NCI-H2029 (cell line): ENCODE data around the gene HS3ST6.
A peak's percentile ranks its signal among the peaks of the same experiment; 100 is the strongest.
"Not testable (repeated sequence)": the region's sequence is repeated elsewhere in the genome, so short reads cannot be mapped to it uniquely, and the experiment has no call there.

Experiments
- DNase-seq: peaks from one replicate; lab custom pipeline; 2025; lab: John Stamatoyannopoulos, UW

Gene HS3ST6

DNA sequence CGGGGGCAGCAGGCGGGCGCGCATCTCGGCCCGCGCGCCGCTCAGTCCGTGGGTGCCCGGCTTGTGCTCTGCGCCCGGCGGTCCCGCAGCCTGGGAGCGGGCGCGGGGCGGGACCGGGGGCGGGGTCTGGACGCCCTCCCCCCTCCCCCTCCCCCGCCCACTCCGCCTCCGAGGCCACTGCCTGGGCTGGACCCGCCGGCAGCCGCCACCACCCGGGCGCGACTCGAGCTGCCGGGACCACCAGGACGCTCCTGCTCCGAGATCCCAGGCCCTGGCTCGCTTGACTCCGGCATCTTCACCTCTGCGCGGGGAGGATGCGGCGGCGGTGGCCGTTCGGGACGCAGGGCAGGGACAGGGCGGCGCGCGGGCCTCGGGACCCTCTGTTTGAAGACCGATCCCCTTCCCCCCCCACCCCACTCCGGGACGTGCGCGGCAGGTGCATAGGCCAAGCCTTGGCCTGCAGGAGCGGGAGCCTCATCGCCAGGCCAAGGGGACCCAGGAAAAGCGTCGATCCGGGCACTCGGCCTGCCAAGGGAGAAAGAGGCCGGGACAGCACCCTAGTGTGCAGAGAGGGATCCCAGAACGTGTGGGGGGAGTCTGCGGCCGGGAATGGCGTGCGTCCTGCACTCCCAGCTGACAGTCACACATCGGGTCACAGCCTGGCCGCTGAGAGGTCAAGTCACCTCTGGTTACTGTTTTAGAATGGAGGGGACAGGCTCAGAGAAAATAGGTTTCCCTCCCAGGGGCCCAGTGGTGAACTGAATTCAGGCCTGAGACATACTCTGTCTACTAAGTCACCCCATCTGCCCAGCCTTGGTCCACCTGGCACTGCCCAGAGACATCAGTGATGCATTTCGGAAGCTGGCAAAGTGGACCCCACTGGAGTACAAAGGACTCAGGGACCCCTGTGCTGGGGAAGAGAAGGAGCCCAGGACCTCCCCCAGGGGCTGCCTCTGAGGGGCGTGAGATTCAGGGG lies at the start of gene HS3ST6:
Gene HS3ST6, minus strand, starts transcription at position 65 of the 976 bp plus-strand sequence. CDS start 92 bp downstream, outside the sequence.
- DNase-seq: no peak

DNA sequence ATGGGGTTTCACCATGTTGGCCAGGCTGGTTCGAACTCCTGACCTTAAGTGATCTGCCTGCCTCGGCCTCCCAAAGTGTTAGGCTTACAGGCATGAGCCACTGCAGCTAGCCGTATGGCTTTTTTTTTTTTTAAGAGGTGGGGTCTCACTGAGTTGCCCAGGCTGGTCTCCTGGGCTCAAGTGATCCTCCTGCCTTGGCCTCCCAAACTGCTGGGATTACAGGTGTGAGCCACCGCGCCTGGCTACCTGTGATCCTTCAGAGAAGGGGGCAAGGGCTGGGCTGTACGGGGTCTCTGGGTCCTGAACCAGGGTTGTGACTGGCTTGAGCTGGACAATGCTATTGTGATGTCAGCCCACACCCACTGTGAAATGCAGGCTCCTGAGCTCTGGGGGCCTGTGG lies 48.2 kb upstream of the HS3ST6 start, which contains the start of gene RNF151:
Gene RNF151, plus strand, starts transcription at position 397 of the 400 bp plus-strand sequence. CDS start 26 bp downstream, outside the sequence.
- no peak for DNase-seq

DNA sequence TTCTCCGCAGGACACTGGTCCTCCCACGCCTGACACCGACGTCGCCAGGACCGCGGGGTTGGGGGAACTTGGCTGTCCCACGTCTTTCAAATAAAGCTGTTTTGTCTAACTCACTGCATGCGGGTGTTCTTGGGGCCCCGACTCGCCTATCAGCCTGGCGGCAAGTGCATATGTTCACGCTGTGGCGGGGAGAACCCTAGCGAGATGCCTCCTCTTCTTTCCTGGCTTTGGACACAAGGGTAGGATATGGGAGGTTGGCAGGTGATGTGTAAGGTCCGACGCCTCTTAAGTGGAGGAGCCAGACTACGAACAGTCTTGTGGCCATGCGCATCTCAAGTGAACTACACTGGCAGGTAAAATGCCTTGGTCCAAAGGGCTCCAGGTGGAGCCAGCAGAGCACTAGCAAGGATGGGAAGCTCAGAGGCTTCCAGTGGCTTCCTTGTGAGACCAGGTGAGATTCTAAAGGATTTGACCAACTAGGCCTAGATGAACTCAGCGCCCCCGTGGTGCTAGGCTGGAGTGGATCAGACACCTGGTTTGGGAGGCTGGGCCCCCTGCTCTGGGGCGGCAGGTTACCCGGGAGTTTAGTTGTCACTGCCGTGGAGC lies 47.3 kb upstream of the HS3ST6 start:
- DNase-seq: no peak

DNA sequence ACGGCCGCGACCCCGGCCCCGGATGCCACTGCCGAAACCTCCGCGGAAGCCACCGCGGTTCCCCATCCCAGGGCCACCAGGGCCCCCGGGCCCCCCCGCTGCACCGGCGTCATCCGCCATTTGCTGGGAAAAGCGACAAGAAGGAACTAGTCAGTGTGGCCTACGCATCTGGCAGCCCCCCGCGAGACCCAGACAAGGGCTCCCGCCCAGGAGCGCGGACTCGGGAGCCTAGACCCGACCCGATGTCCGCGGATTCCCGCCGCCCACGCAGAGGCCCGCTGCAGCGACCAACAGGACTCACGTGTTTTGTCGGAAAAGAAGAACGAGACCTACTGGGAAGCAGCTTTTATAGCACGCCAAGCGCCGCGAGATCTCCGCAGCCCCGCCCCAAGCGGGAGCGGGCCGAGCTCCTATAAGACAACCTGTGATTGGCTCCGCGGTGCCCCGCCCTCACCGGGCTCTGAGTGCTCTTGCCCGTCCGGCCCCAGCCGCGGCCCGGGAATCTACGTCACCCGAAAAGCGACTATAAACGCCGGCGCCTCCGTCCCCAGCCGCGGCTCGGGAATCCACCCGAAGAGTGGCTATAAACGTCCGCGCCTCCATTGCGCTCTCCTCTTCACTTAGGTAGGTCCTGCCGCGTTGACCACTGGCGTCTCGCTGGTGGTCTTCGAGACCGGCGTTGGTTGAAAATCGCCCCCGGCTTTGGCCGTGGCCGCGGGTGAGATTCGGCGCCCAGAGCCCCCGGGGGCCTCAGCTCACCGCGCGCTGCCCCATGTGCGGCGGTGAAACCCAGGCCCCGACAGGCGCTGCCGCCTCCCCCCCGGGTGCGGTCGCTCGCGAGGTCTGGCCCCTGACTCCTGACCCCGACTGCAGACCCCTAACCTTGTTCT lies 46.5 kb upstream of the HS3ST6 start, which contains the start of gene RPS2:
Gene RPS2, minus strand, starts transcription at position 321 of the 890 bp plus-strand sequence. Its CDS starts 201 bp downstream, at position 120.
- peak; percentile 97 for DNase-seq

DNA sequence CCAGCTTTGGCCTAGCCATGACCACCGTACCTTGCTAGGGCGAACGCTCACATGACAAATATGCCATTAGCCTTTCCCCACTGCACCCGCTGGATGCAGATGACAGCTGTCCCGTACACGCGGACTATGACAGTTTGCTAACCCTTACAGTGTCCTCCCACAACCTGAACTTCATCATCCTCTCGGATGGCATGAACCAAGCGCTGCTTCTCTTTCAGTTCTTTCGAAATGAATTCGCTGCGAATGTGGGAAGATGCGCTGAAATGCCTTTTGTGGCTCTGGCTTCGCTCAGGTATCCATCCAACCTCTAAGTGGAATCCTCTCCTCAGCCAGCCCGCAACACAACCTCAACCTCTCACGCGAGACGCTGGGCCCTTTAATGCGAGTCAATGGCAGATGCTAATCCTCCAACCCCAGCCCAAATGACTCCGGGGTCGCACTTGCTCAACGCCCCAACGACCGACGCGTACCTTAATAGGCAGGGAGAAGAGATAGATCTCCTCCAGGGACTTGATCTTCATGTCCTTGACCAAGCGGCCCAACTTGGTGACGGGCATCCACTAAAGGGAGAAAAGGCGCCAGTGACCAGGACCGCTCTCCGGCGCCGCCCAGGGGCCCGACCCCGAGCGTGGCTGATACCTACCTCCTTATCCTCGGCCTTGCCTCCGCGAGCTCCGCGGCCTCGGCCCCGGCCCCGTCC lies 45.7 kb upstream of the HS3ST6 start:
- no peak for DNase-seq

DNA sequence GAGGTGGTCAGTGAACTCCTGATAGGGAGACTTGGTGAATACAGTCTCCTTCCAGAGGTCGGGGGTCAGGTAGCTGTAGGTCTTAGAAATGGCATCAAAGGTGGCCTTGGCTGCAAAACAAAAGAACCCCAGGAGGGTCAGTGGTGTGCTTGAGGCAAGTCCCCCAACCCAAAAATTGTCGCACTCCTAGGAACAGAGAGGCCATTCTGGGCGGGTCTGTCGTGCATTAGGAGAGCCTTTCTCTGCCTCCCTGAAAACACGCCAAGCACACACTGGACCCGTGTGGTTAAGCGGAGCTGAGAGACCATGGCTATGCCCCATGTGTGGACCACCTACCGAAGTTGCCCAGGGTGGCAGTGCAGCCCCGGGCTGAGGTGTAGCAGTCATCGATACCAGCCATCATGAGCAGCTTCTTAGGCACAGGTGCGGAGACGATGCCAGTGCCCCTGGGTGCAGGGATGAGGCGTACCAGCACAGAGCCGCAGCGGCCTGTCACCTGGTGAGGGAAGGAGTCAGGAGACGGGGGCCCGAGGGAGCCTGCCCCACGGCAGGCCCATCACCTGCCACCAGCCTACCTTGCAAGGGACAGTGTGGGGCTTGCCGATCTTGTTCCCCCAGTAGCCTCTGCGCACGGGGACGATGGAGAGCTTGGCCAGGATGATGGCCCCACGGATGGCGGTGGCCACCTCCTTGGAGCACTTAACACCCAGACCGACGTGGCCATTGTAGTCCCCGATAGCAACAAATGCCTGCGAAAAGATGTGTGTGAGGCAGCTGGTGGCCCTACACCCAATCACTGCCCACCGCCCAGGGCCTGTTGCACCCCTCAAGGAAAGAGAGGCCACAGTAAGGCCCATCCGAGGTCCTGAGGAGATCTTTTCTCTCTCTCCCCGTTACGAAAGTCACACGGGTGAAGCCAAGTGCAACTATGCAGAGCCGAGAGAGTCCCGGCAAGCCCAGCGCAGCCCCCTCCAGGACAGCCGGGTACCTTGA lies 44.2 kb upstream of the HS3ST6 start:
- DNase-seq: not testable (repeated sequence)

DNA sequence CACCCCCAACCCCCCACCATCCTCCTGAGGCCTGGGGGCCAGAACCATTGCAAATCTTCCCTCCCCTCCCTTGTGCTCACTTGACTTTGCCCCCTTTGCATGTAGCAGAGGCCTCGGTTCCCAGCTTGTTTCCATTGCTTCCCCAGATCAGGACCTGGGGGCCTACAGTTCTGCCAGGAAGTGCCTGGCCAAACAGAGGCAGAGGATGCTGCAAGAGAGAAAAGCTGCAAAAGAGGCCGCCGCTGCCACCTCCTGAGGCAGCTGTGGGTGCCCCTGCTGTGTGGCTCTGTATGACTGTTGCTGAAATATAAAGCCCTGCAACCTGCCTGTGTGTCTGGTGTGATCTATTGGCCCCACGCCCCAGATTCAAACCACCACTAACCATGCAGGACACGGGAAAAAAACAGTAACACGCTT lies 43.4 kb upstream of the HS3ST6 start:
- no peak for DNase-seq

DNA sequence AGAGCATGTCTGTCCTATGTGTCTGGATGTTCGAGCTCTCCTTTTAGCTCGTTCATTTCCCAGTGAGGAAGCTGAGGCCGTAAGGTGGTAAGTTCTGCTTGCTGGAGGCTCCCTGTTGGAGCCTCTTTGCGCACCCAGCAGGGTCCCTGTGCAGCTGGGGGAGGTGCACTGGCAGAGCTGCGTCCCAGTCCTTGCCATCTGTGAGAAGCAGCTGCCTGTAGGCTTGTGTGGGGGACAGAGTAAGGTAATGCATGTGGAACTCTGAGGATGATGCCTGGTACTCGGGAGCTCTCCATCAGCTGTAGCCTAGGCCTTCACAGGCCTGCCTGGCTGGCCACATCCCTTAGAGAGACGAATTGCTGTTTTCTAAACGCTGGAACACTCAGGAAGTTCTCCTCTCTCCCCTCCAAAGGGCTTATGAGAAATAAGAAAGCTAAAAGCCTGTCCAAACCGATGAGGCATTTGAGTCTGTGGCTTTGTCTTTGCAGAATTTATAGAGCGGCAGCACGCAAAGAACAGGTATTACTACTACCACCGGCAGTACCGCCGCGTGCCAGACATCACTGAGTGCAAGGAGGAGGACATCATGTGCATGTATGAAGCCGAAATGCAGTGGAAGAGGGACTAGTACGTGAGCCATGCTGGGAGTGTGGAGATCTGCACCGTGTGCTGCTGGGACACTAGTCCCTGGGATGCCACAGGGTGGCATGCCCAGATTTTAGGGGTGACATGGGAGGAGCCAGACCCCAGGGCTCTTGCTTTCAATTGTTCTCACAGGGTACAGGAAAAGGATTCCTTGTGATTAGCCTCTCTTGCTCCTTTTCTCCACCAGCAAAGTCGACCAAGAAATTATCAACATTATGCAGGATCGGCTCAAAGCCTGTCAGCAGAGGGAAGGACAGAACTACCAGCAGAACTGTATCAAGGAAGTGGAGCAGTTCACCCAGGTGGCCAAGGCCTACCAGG lies 42.7 kb upstream of the HS3ST6 start:
- no peak for DNase-seq

DNA sequence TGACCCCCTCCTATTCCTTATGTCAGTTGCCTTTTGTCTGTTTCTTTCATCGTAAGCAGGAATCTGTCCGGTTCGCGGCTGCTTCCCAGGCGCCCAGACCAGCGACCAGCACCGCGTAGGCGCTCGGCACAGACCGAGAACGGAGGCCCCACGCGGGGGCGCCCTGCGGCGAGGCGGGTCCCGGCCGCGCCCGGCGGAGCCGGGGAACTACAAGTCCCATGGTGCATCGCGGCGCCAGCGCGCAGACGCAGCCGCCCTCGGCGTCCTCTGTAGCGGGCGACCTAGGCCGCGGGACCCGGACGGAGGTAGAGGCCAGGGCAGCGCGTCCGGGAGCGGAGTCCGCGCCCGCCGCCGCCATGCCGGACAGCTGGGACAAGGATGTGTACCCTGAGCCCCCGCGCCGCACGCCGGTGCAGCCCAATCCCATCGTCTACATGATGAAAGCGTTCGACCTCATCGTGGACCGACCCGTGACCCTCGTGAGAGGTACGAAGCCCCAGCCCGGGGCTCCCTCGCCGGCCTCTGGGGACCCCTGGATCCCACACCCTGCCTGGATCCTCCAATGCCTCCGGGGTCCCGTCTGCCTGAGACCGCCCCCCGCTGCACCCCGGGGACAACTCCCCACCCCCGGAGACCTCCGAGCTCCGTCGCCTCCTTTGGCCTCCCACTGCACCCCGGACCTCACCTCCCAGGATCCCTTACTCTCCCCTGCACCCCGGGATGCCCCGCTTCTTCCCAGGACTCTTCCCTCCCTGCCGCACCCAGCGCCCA lies 41.2 kb upstream of the HS3ST6 start, which contains the start of gene NDUFB10:
Gene NDUFB10, plus strand, starts transcription at position 270 of the 771 bp plus-strand sequence. Its CDS starts 87 bp downstream, at position 357.
- peak; percentile 79 for DNase-seq

DNA sequence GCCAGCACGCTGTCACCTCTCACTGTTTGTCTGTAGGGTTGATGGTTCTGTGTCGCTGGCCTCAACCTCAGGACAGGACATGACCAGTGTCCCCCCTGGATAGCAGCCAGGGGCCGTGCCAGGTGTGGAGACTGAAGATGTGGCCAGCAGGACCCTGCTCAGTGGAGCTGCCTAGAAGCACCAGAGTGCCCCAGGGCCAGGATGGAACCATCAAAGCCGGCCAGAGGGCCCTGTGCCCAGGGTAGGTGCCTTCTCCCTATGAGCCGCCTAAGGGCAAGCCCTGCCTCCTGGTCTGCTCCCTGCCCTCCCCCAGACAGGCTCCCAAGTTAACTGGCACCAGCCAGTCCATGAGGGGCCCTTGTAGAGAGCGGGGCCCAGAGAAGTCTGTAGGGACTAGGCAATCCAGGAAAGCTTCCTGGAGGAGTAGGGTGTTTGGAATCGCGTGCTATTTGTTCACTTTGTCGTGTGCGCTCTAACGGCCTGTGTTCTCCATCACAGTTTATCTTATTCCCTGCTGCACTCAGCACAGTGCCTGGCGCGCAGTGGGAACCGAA lies 40.6 kb upstream of the HS3ST6 start:
- DNase-seq: no peak

DNA sequence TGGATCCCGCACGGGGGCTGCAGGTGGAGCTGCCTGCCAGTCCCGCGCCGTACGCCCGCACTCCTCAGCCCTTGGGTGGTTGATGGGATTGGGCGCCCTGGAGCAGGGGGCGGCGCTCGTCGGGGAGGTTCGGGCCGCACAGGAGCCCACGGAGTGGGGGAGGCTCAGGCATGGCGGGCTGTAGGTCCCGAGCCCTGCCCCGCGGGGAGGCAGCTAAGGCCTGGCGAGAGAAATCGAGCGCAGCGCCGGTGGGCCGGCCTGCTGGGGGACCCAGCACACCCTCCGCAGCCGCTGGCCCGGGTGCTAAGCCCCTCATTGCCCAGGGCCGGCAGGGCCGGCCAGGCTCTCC lies 39.9 kb upstream of the HS3ST6 start:
- not testable (repeated sequence) for DNase-seq

DNA sequence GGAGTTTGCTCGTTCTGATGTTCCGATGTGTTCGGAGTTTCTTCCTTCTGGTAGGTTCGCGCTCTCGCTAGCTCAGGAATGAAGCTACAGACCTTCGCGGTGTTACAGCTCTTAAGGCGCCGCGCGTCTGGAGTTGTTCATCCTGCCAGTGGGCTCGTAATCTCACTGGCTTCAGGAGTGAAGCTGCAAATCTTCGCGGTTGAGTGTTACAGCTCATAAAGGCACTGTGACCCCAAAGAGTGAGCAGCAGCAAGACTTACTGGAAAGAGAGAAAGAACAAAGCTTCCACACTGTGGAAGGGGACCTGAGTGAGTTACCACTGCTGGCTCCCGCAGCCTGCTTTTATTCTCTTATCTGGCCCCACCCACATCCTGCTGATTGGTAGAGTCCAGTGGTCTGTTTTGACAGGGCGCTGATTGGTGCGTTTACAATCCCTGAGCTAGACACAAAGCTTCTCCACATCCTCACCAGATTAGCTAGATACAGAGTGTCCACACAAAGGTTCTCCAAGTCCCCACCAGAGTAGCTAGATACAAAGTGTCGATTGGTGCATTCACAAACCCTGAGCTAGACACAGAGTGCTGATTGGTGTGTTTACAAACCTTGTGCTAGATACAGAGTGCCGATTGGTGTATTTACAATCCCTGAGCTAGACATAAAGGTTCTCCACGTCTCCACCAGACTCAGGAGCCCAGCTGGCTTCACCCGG lies 39.4 kb upstream of the HS3ST6 start:
- not testable (repeated sequence) for DNase-seq

DNA sequence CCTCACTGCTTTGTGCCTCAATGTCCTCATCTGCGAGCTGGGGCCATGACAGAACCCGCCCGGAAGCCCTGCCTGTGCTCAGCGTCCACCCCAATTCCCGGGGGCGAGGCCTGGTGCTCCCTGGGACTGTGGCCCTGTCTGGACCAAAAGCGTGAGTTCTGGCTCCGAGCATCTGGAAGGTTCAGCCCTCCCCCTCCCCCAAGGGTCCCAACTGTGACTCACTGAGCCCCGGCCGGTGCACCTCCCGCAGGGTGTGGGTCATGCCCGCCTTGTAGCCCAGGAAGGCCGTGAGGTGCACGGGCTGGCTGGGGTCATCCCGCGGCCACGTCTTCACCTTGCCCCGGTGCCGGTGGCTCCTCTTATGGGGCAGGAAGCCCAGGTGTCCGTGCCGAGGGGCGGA lies 35.5 kb upstream of the HS3ST6 start:
- no peak for DNase-seq

DNA sequence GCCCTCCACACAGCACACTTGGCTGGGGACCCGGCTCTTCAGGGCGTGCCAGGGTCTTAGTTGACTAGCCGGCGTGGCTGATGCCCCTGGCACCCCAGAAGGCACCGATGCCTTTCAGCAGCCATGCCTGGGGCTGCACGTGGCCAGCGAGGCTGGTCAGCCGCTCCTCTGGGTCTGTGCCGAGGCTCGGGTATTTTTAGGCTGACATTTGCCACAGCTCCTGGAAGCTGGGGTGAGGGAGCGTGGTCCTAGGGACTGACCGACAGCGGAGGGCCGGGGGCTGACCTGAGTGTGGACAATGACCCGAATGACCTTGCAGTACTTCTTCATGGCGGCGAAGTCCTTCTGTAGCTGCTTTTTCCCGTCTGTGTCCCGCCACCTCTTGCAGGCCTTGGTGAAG lies 32.3 kb upstream of the HS3ST6 start:
- DNase-seq: no peak

DNA sequence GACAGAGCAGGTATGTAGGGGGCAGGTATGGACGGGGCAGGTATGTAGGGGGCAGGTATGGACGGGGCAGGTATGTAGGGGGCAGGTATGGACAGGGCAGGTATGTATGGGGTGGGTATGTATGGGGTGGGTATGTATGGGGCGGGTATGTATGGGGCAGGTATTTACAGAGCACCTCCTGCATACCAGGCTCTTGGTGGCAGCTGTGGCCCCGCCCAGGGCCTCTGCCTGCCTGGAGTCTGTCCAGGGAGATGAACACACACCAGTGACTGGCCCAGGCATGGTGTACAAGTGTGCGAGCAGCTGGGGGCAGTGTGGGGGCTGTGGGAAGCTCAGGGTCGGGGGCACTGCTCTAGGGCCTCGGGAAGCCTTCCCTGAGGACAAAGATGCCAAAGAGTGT lies 31.8 kb upstream of the HS3ST6 start:
- no peak for DNase-seq

DNA sequence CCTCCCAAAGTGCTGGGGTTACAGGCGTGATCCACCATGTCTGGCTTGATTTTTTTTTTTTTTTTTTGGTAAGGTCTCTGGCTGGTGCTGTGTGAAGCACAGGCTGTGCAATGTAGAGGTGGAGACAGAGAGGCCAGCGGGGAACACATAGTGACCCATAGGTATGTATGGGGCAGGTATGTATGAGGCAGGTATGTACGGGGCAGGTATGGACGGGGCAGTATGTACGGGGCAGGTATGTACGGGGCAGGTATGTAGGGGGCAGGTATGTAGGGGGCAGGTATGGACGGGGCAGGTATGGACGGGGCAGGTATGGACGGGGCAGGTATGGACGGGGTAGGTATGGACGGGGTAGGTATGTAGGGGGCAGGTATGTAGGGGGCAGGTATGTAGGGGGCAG lies 31.3 kb upstream of the HS3ST6 start:
- no peak for DNase-seq

DNA sequence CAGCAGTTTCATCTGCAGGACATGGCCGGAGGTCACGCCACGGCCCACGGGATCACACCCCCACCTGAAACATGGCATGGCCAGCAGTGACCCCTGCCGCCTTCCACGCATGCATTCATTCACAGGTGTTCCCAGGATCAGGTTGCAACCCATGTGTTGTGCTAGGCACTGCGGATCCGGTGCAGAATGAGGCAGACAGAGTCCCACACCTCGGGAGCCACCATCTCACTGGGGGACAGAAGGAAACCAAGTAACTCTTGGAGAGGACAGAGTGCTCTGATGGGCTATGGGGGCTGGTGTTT lies 29.1 kb upstream of the HS3ST6 start:
- DNase-seq: no peak
